Thymus (tissue), 11 donors: Measurements from ENCODE around the gene ZG16. TPM values are rescaled to one million over a fixed set of nuclear protein-coding genes. Genes with fewer than 3 reads are reported as not detected.
"Not testable (repeated sequence)": the region's sequence is repeated elsewhere in the genome, so short reads cannot be mapped to it uniquely, and the experiment has no call there.

Source experiments
- DNase-seq, 9 donors: peaks; one replicate each; pipeline ENCODE4 v3.0.0-alpha.2; 2013; ENCODE audit warnings: low spot score in 9 of 9, low read depth in 6 of 9, missing footprints in 1 of 9
- H3K27ac ChIP-seq, 2 donors: one replicate each; pipeline ENCODE4 v1.5.1; 2013; ENCODE audit warnings: control low read depth in 1 of 2, low read depth in 1 of 2, low read length in 1 of 2, mild to moderate bottlenecking in 1 of 2, moderate library complexity in 1 of 2
- H3K27me3 ChIP-seq, 2 donors: one replicate each; pipeline ENCODE4 v1.5.1; 2013; ENCODE audit warnings: low read length in 1 of 2; ENCODE audit not compliant: control insufficient read depth in 2 of 2, insufficient read depth in 1 of 2
- H3K36me3 ChIP-seq, 2 donors: one replicate each; pipeline ENCODE4 v1.5.1; 2013; ENCODE audit warnings: low read length in 1 of 2, mild to moderate bottlenecking in 1 of 2, moderate library complexity in 1 of 2; ENCODE audit not compliant: control insufficient read depth in 2 of 2, insufficient read depth in 2 of 2
- H3K4me1 ChIP-seq, 2 donors: one replicate each; pipeline ENCODE4 v1.5.1; 2013; ENCODE audit warnings: low read length in 2 of 2; ENCODE audit not compliant: control insufficient read depth in 2 of 2, insufficient read depth in 2 of 2
- H3K4me3 ChIP-seq, 2 donors: one replicate each; pipeline ENCODE4 v1.5.1; 2013; ENCODE audit warnings: low read length in 2 of 2, control low read depth in 1 of 2, mild to moderate bottlenecking in 1 of 2
- H3K9me3 ChIP-seq, 2 donors: one replicate each; pipeline ENCODE4 v1.5.1; 2013; ENCODE audit warnings: low read length in 1 of 2, mild to moderate bottlenecking in 1 of 2; ENCODE audit not compliant: control insufficient read depth in 2 of 2, insufficient read depth in 1 of 2
- WGBS: extraction: QIAGEN DNeasy Blood & Tissue Kit; methylation state at CpG from one replicate; pipeline ENCODE4 v1.1.7; 2013; 5-methylcytosine and 5-hydroxymethylcytosine counted together
- polyA plus RNA-seq: library from polyadenylated mRNA; stranded (reverse); fragments of 200-250 nt; gene quantifications from one replicate; pipeline ENCODE4 v1.2.3, GENCODE V29; 2013
- total RNA-seq: library from RNA; stranded (reverse); fragments of 120-200 nt; gene quantifications from one replicate; pipeline ENCODE4 v1.2.4, GENCODE V29; 2013
- donor health status: healthy.

Gene ZG16
- total and polyA plus RNA-seq, 2 donors: 0.09 to 0.27 TPM

GRCh38 chr16:29772330-29772729 is 5.7 kb upstream of the ZG16 start:
- WGBS: 98% methylated on average over 7 of the region's 7 CpGs
- not testable (repeated sequence) for DNase-seq

DNA sequence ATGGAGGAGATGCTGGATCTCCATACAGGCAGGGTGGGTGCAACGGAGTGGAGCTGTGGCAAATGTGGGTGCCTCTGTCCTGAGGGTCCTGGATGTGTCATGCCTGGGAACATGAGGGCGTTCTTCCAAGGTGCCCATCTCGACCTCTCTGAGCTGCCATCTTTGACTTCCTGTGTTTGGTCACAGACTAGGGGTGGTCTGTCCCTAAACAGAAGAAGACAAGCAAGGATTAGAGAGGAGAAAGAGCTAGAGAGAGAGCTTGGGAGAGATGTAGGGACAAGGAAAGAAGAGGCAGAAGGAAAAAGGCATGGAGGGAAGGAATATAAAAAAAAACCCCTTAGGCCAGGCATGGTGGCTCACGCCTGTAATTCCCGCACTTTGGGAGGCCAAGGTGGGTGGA is 3.3 kb upstream of the ZG16 start:
- Histone ChIP-seq H3K27ac (no peak overlapping the region), H3K9me3 (no peaks in the 10 kb centered on the region), H3K36me3 (no peaks in the 10 kb centered on the region), H3K27me3 (no peaks in the 10 kb centered on the region), H3K4me1 (no peaks in the 10 kb centered on the region), H3K4me3 (no peak overlapping the region)
- 97% methylated on average over 5 of the region's 5 CpGs for WGBS
- no peak for DNase-seq

More at GRCh38 chr16:29772330-29772729, 5.7 kb upstream of the ZG16 start:
- not testable (repeated sequence) for H3K4me1 ChIP-seq, H3K9me3 ChIP-seq, H3K27me3 ChIP-seq, H3K27ac ChIP-seq, H3K36me3 ChIP-seq, H3K4me3 ChIP-seq

GRCh38 chr16:29775742-29776408 is 2.2 kb upstream of the ZG16 start:
- no peak for DNase-seq
- Histone ChIP-seq H3K36me3 (no peaks in the 10 kb centered on the region), H3K27ac (no peak overlapping the region), H3K4me1 (no peaks in the 10 kb centered on the region), H3K27me3 (no peaks in the 10 kb centered on the region), H3K9me3 (no peaks in the 10 kb centered on the region), H3K4me3 (no peak overlapping the region)
- WGBS: 95% methylated on average over 4 of the region's 4 CpGs

GRCh38 chr16:29779474-29779873 is 1.4 kb downstream of the ZG16 start:
- H3K4me1 ChIP-seq: no peaks in the 10 kb centered on the region
- WGBS: 94% methylated on average over 10 of the region's 10 CpGs
- H3K9me3 ChIP-seq: no peaks in the 10 kb centered on the region
- H3K27me3 ChIP-seq: no peaks in the 10 kb centered on the region
- DNase-seq: no peak
- no peaks in the 10 kb centered on the region for H3K36me3 ChIP-seq
- no peak overlapping the region for H3K4me3 ChIP-seq
- no peak overlapping the region for H3K27ac ChIP-seq

DNA sequence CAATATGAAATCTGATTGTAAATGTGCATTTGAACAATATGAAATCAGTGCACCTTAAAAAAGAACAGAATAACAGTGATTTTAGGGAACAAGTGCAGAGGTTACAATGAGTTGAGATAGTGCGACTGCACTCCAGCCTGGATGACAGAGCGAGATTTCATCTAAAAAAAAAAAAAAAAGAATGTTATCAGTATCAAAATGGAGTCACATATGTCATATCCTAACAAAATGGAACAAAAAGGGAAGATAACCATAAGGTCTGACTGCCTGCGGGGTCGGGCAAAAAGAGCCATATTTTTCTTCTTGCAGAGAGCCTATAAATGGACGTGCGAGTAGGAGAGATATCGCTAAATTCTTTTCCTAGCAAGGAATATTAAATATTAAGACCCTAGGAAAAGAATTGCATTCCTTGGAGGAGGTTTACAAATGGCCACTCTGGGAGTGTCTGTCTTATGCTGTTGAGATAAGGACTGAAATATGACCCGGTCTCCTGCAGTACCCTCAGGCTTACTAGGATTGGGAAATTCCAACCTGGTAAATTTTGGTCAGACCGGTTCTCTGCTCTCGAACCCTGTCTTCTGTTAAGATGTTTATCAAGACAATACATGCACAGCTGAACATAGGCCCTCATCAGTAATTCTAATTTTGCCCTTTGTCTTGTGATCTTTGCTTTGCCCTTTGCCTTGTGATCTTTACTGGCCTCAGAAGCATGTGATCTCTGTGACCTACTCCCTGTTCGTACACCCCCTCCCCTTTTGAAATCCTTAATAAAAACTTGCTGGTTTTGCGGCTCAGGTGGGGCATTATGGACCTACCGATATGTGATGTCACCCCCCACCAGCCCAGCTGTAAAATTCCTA is 5.3 kb downstream of the ZG16 start:
- H3K36me3 ChIP-seq, H3K9me3 ChIP-seq, H3K4me3 ChIP-seq, H3K27ac ChIP-seq, H3K27me3 ChIP-seq, DNase-seq: not testable (repeated sequence)
- WGBS: 96% methylated on average over 13 of the region's 13 CpGs
- H3K4me1 ChIP-seq: peaks cover 2 to 11% of the 10 kb centered on the region in 2 donors

DNA sequence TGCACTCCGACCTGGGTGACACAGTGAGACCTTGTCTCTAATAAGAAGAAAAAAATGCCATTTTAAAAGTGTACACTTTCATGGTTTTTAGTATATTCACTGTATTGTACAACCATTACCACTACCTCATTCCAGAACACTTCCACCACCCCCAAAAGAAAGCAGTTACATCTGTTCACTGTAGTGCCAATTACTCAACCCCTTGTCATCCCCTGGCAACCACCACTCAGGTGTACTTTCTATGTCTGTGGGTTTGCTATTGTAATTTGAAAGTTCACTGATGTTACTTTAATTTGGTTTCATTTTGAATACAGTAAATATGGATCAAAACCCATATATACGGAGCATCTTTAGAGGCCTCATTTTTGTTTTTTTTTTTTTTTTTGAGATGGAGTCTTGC is 6.1 kb downstream of the ZG16 start:
- H3K9me3 ChIP-seq: no peaks in the 10 kb centered on the region
- H3K4me3 ChIP-seq: no peak overlapping the region
- WGBS: 88% methylated on average over 2 of the region's 2 CpGs
- peaks cover 2 to 11% of the 10 kb centered on the region in 2 donors for H3K4me1 ChIP-seq
- DNase-seq: peak in 1 of 9 donors; percentile 28
- no peaks in the 10 kb centered on the region for H3K36me3 ChIP-seq
- no peaks in the 10 kb centered on the region for H3K27me3 ChIP-seq
- H3K27ac ChIP-seq: no peak overlapping the region

DNA sequence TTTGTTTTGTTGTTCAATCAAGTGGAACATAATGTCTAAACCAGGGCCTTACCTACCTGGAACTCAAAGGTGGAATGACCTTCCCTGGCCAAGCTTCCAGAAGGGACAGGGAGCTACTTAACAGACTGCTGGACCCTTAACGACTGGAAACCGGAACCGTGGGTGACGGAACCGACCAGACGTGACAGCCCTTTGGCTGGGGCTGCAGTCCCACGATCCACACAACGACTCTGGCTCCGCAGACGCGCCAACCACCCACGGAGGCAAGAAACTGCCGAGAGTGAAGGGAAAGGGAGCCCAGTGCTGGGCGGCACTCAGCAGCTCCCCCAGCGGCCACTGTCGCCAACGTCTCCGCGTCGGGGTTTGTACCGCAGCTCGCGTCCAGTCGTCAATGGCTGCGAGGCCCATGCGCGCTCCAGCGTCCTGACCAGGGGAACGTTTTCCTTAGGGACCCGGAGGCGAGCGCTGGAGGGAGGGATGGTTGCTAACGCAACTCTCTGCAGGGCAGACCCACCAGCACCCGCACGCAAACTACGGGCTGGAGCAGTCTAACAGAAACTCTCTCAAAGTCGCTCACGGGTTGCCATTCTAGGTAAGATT is 6.9 kb downstream of the ZG16 start:
- Histone ChIP-seq H3K4me1 (peaks cover 4 to 16% of the 10 kb centered on the region in 2 donors), H3K27ac (peak overlapping the region in 1 of 2 donors; percentile 55)
- 32% methylated on average over 38 of the region's 38 CpGs for WGBS

GRCh38 chr16:29787155-29787554 is 9.1 kb downstream of the ZG16 start:
- H3K36me3 ChIP-seq, H3K27me3 ChIP-seq, H3K9me3 ChIP-seq, DNase-seq, H3K4me3 ChIP-seq, H3K27ac ChIP-seq: not testable (repeated sequence)
- WGBS: 96% methylated on average over 4 of the region's 4 CpGs
- H3K4me1 ChIP-seq: peaks cover 12 to 29% of the 10 kb centered on the region in 2 donors

More for the DNA sequence above, 6.9 kb downstream of the ZG16 start:
- no peaks in the 10 kb centered on the region for H3K36me3 ChIP-seq
- peak overlapping the region in 1 of 2 donors; percentile 19 for H3K4me3 ChIP-seq
- H3K27me3 ChIP-seq: no peaks in the 10 kb centered on the region
- no peaks in the 10 kb centered on the region for H3K9me3 ChIP-seq
- DNase-seq: peak in 6 of 9 donors; percentile 39 to 80 (median 67)

DNA sequence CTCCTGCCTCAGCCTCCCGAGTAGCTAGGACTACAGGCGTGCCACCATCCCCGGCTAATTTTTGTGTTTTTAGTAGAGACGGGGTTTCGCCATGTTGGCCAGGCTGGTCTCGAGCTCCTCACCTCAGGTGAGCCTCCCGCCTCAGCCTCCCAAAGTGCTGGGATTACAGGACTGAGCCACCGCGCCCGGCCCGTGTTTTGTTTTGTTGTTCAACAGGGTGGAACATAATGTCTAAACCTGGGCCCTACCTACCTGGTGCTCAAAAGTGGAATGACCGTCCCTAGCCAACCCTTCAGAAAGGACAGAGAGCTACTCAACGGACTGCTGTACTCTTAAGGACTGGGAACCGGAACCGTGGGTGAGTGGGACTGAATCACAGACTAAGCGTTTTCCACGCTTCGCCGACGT is 11.7 kb downstream of the ZG16 start:
- no peak for DNase-seq
- Histone ChIP-seq H3K9me3 (no peaks in the 10 kb centered on the region), H3K27ac (peak overlapping the region; percentile 95 to 97), H3K4me3 (peak overlapping the region; percentile 72 to 77), H3K36me3 (peaks cover 6 to 18% of the 10 kb centered on the region in 2 donors), H3K27me3 (no peaks in the 10 kb centered on the region), H3K4me1 (peaks cover 20 to 45% of the 10 kb centered on the region in 2 donors)
- WGBS: 76% methylated on average over 20 of the region's 20 CpGs
